HG03135 (cell line): Measurements from ENCODE around the gene NEO1.
"Not testable (repeated sequence)": the region's sequence is repeated elsewhere in the genome, so short reads cannot be mapped to it uniquely, and the experiment has no call there.

Experiments
- ATAC-seq: cut with Tn5 transposase; IDR thresholded peaks from one replicate; pipeline ENCODE4 v1.9.1; 2021; ENCODE audit warnings: mild to moderate bottlenecking, moderate library complexity; ENCODE audit not compliant: unreplicated experiment

The NEO1 gene

GRCh38 chr15:73183071-73183470 lies 130.8 kb downstream of the NEO1 start:
- no peak for ATAC-seq

- ATAC-seq, result no peak
Measured at GRCh38 chr15:73190189-73190601, 137.9 kb downstream of the NEO1 start.

GRCh38 chr15:73195166-73195565 lies 142.9 kb downstream of the NEO1 start:
- no peak for ATAC-seq

- no peak for ATAC-seq
Measured at GRCh38 chr15:73196113-73196512, 143.8 kb downstream of the NEO1 start.

GRCh38 chr15:73200339-73200738 lies 148.1 kb downstream of the NEO1 start:
- no peak for ATAC-seq

GRCh38 chr15:73210630-73211029 lies 158.4 kb downstream of the NEO1 start:
- ATAC-seq, result no peak

- no peak for ATAC-seq
Measured at GRCh38 chr15:73212424-73212823, 160.2 kb downstream of the NEO1 start.

GRCh38 chr15:73221450-73221849 lies 169.2 kb downstream of the NEO1 start:
- ATAC-seq, result not testable (repeated sequence)

GRCh38 chr15:73225358-73226015 lies 173.2 kb downstream of the NEO1 start:
- ATAC-seq, result no peak

GRCh38 chr15:73226093-73226814 lies 174.0 kb downstream of the NEO1 start:
- no peak for ATAC-seq

- no peak for ATAC-seq
Measured at GRCh38 chr15:73227433-73228056, 175.3 kb downstream of the NEO1 start.

- no peak for ATAC-seq
Measured at GRCh38 chr15:73228128-73228646, 175.9 kb downstream of the NEO1 start.

- no peak for ATAC-seq
Measured at GRCh38 chr15:73231661-73232419, 179.6 kb downstream of the NEO1 start.

- no peak for ATAC-seq
Measured at GRCh38 chr15:73232776-73233175, 180.5 kb downstream of the NEO1 start.

- no peak for ATAC-seq
Measured at GRCh38 chr15:73233623-73234022, 181.4 kb downstream of the NEO1 start.

GRCh38 chr15:73237910-73238309 lies 185.6 kb downstream of the NEO1 start:
- ATAC-seq, result no peak

GRCh38 chr15:73239564-73240215 lies 187.4 kb downstream of the NEO1 start:
- no peak for ATAC-seq

GRCh38 chr15:73240866-73241499 lies 188.7 kb downstream of the NEO1 start:
- ATAC-seq, result no peak

GRCh38 chr15:73244333-73244732 lies 192.1 kb downstream of the NEO1 start:
- ATAC-seq, result no peak

- ATAC-seq, result no peak
Measured at GRCh38 chr15:73246439-73246838, 194.2 kb downstream of the NEO1 start.
